GM23338 (cell line): ENCODE results near the gene ZCCHC24. TPM values are rescaled to one million over a fixed set of nuclear protein-coding genes. Genes with fewer than 3 reads are reported as not detected.

Source experiments
- ATAC-seq: fragments of 200-7000 bp; cut with Tn5 transposase; 3 replicates; pipeline ENCODE4 v1.9.1; 2020
- DNase-seq: peaks from one replicate; pipeline ENCODE4 v3.0.0-alpha.2; 2015; ENCODE audit warnings: low spot score
- H2AFZ ChIP-seq: fragments of 200-600 bp; sonication (generic); 2 replicates; pipeline ENCODE4 v1.8.0; 2016; ENCODE audit warnings: antibody characterized with exemption, mild to moderate bottlenecking, moderate library complexity
- H3F3A ChIP-seq: fragments of 200-600 bp; sonication (generic); replicated peaks from 2 replicates; pipeline ENCODE4 v1.8.0; 2017; ENCODE audit warnings: antibody characterized with exemption, mixed run types, low read depth
- H3K27ac ChIP-seq: fragments of 200-600 bp; sonication (generic); 2 replicates; pipeline ENCODE4 v1.6.1; 2016; ENCODE audit warnings: low read depth
- H3K27me3 ChIP-seq: fragments of 200-600 bp; sonication (generic); 2 replicates; pipeline ENCODE4 v1.8.0; 2016; ENCODE audit warnings: mild to moderate bottlenecking, mixed run types, moderate library complexity; ENCODE audit not compliant: insufficient read depth
- H3K36me3 ChIP-seq: fragments of 200-600 bp; sonication (generic); 2 replicates; pipeline ENCODE4 v1.8.0; 2016; ENCODE audit warnings: mild to moderate bottlenecking; ENCODE audit not compliant: insufficient read depth
- H3K4me1 ChIP-seq: fragments of 200-600 bp; sonication (generic); 2 replicates; pipeline ENCODE4 v1.8.0; 2016; ENCODE audit warnings: mild to moderate bottlenecking, moderate library complexity; ENCODE audit not compliant: insufficient read depth
- H3K4me2 ChIP-seq: fragments of 200-600 bp; sonication (generic); 2 replicates; pipeline ENCODE4 v1.7.1; 2017; ENCODE audit warnings: mixed run types
- H3K4me3 ChIP-seq: fragments of 200-600 bp; sonication (generic); 2 replicates; pipeline ENCODE4 v1.6.1; 2016; ENCODE audit warnings: mixed run types
- H3K79me2 ChIP-seq: fragments of 200-600 bp; sonication (generic); replicated peaks from 2 replicates; pipeline ENCODE4 v1.8.0; 2017; ENCODE audit warnings: mild to moderate bottlenecking; ENCODE audit not compliant: insufficient read depth
- H3K9me2 ChIP-seq: fragments of 200-600 bp; sonication (generic); 2 replicates; pipeline ENCODE4 v1.8.0; 2017; ENCODE audit not compliant: insufficient read depth
- H4K20me1 ChIP-seq: fragments of 200-600 bp; sonication (generic); replicated peaks from 2 replicates; pipeline ENCODE4 v1.8.0; 2017; ENCODE audit warnings: mild to moderate bottlenecking; ENCODE audit not compliant: insufficient read depth
- H3K27ac Mint-ChIP-seq: 2 replicates; pipeline ENCODE4 v1.8.0; 2020; ENCODE audit warnings: inconsistent platforms, mild to moderate bottlenecking, moderate library complexity, mixed read lengths
- H3K27me3 Mint-ChIP-seq: 3 replicates; pipeline ENCODE4 v1.8.0; 2022; ENCODE audit warnings: low read depth, mild to moderate bottlenecking, moderate library complexity, mixed read lengths, inconsistent platforms; ENCODE audit not compliant: insufficient read depth, poor library complexity
- H3K36me3 Mint-ChIP-seq: 3 replicates; pipeline ENCODE4 v1.8.0; 2021; ENCODE audit warnings: low read depth, mild to moderate bottlenecking, inconsistent platforms, moderate library complexity, mixed read lengths
- H3K4me1 Mint-ChIP-seq: 3 replicates; pipeline ENCODE4 v1.8.0; 2020; ENCODE audit warnings: mild to moderate bottlenecking, inconsistent platforms, mixed read lengths
- H3K4me3 Mint-ChIP-seq: 3 replicates; pipeline ENCODE4 v1.8.0; 2021; ENCODE audit warnings: moderate library complexity, mild to moderate bottlenecking, inconsistent platforms, mixed read lengths
- H3K9me3 Mint-ChIP-seq: 3 replicates; pipeline ENCODE4 v1.8.0; 2020; ENCODE audit warnings: moderate library complexity, mild to moderate bottlenecking, inconsistent platforms, mixed read lengths
- CREB1 ChIP-seq: fragments of 250-450 bp; sonication (Bioruptor Pico); IDR thresholded peaks from 2 replicates; pipeline ENCODE4 v1.5.0; 2020; ENCODE audit warnings: low read depth, mild to moderate bottlenecking, moderate library complexity
- EZH2 ChIP-seq: fragments of 200-600 bp; sonication (generic); IDR thresholded peaks from one replicate; pipeline ENCODE4 v1.8.0; 2017; ENCODE audit warnings: antibody characterized with exemption, mild to moderate bottlenecking, low read depth; ENCODE audit not compliant: unreplicated experiment
- EZH2phosphoT487 ChIP-seq: fragments of 200-600 bp; sonication (generic); IDR thresholded peaks from one replicate; pipeline ENCODE4 v1.8.1; 2018; ENCODE audit warnings: antibody characterized with exemption; ENCODE audit not compliant: unreplicated experiment
- JUNB ChIP-seq: IDR thresholded peaks from one replicate; pipeline ENCODE4 v1.6.1; 2016; ENCODE audit warnings: antibody characterized with exemption; ENCODE audit not compliant: unreplicated experiment
- NANOG ChIP-seq: IDR thresholded peaks from 2 replicates; pipeline ENCODE4 v1.6.1; 2016; ENCODE audit warnings: antibody characterized with exemption, borderline replicate concordance
- POLR2AphosphoS5 ChIP-seq: IDR thresholded peaks from 2 replicates; pipeline ENCODE4 v1.6.1; 2016; ENCODE audit warnings: antibody characterized with exemption, low read depth
- STAT1 ChIP-seq: IDR thresholded peaks from one replicate; pipeline ENCODE4 v1.6.1; 2016; ENCODE audit warnings: antibody characterized with exemption; ENCODE audit not compliant: unreplicated experiment
- ZNF114 ChIP-seq: fragments of 250-450 bp; sonication (Bioruptor Pico); IDR thresholded peaks from 2 replicates; pipeline ENCODE4 v1.5.0; 2020; ENCODE audit warnings: mild to moderate bottlenecking, moderate library complexity
- ZNF331 ChIP-seq: fragments of 250-450 bp; sonication (Bioruptor Pico); IDR thresholded peaks from 2 replicates; pipeline ENCODE4 v1.5.0; 2020; ENCODE audit warnings: low read depth, mild to moderate bottlenecking, moderate library complexity
- polyA plus RNA-seq: library from polyadenylated mRNA; unstranded; fragments of >200 nt; fragmentation: Nextera tagmentation; extraction: Ambion mirVana; gene quantifications from 2 replicates; pipeline ENCODE4 v1.2.1, GENCODE V29; 2016
- total RNA-seq: library from RNA; depleted of rRNA; stranded (reverse); fragments of >200 nt; shearing (Covaris generic); gene quantifications from 2 replicates; pipeline ENCODE4 v1.2.3, GENCODE V29; 2014
- TF ChIP-seq, protein P1 (sequence below): IDR thresholded peaks from one replicate; pipeline ENCODE4 v1.6.1; 2018; ENCODE audit warnings: antibody characterized with exemption; ENCODE audit not compliant: unreplicated experiment
- TF ChIP-seq, protein P2 (sequence below): IDR thresholded peaks from 2 replicates; pipeline ENCODE4 v1.6.1; 2016; ENCODE audit warnings: antibody characterized with exemption
- TF ChIP-seq, protein P3 (sequence below), 2 experiments: fragments of 200-600 bp in 1 of 2; sonication (generic) in 1 of 2; conservative IDR thresholded peaks; 2 replicates each; pipeline versions ENCODE4 v1.5.1 to v1.6.1; 2016 to 2017; ENCODE audit warnings: antibody characterized with exemption in 2 of 2, low read depth in 2 of 2, mild to moderate bottlenecking in 2 of 2, moderate library complexity in 1 of 2

Gene ZCCHC24
- total and polyA plus RNA-seq, 2 experiments from 2014 or later, result 2.0 to 10.1 TPM

DNA sequence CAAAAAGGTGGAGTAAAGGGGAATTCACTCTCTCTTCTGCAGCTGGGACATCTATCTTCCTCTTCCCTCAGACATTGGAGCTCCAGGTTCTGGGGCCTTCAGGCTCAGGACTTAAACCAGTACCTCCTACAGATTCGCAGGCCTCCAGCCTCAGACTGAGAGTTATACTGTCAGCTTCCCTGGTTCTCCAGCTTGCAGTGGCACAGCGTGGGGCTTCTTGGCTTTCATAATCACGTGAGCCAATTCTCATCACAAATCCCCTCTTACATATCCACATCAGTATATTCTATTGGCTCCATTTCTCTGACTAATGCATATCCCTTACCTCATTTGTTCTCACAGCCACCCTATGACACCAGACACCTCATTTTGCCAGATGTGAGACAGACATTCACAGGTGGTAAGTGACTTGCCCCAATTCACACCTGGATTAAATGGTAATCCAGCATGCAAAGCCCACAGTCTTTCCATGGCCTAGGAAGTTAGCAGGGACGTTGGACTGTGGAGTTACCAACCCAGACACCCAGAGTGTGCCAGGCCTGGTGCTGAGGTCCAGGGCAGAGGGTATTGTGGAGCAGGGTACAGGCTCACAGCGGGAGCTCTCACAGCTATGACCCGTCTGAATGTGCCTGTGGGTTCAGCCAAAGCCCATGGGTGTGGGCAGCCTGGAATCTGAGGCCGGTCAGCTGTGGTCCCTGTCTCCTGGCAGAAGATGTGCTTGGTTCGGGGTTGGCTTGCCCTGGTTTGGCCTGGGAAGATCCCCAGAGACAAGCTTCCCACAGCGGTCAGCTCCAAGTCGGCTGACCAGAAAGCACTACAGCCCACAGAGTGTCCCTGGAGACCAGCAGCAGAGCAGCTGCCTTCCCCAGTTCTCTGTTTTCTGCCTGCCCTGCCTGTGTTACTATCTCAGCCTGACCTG, 18.4 kb upstream of the ZCCHC24 start:
- Histone ChIP-seq H3K4me2 (no peak overlapping the region), H3K36me3 (no peaks in the 10 kb centered on the region), H3K9me2 (no peaks in the 10 kb centered on the region), H3F3A (no peaks in the 10 kb centered on the region), H3K27ac (no peak overlapping the region), H3K27me3 (no peaks in the 10 kb centered on the region), H3K4me3 (no peak overlapping the region), H4K20me1 (no peaks in the 10 kb centered on the region), H2AFZ (no peak overlapping the region), H3K4me1 (no peaks in the 10 kb centered on the region), H3K79me2 (no peaks in the 10 kb centered on the region)
- H3K4me3 Mint-ChIP-seq, result no peak overlapping the region
- no peak overlapping the region for H3K27ac Mint-ChIP-seq
- no peaks in the 10 kb centered on the region for H3K4me1 Mint-ChIP-seq
- no peak for ATAC-seq
- no peak for DNase-seq
- H3K36me3 Mint-ChIP-seq, result no peaks in the 10 kb centered on the region
- H3K9me3 Mint-ChIP-seq, result no peaks in the 10 kb centered on the region
- TF ChIP-seq NANOG, result no peak
- H3K27me3 Mint-ChIP-seq, result peaks cover 2% of the 10 kb centered on the region

DNA sequence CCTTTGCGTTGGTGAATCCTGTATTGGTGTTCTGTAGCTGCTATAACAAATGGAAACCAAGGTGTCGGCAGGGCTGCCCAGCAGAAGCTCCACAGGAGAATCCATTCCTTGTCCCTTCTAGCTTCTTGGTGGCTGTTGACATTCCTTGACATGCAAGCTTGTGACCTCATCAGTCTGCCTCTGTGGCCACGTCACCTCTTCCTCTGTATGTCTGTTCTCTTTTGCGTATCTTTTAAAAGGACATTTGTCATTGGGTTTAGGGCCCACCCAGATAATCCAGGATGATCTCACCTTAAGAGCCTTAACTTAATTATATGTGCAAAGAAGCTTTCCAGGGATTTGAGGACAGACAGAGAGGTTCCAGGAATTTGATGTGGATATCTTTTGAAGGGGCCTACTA, 15.3 kb upstream of the ZCCHC24 start:
- no peak for DNase-seq
- no peaks in the 10 kb centered on the region for H3K4me1 Mint-ChIP-seq

More for the DNA sequence above, 15.3 kb upstream of the ZCCHC24 start:
- Mint-ChIP-seq H3K36me3 (no peaks in the 10 kb centered on the region; the same call in 2 of the 3 replicates), H3K27me3 (peaks cover 3% of the 10 kb centered on the region), H3K27ac (no peak overlapping the region), H3K4me3 (no peak overlapping the region), H3K9me3 (peaks cover 8% of the 10 kb centered on the region; the same call in 2 of the 3 replicates)
- ATAC-seq, result no peak
- no peak overlapping the region for H3K4me2 ChIP-seq
- no peak overlapping the region for H3K4me3 ChIP-seq
- H3K27me3 ChIP-seq, result no peaks in the 10 kb centered on the region
- TF ChIP-seq STAT1 (no peak), JUNB (no peak), ZNF114 (CRISPR knock-in tag) (no peak), EZH2phosphoT487 (no peak), NANOG (no peak), POLR2AphosphoS5 (no peak), ZNF331 (CRISPR knock-in tag) (no peak), EZH2 (no peak), CREB1 (CRISPR knock-in tag) (no peak)
- TF ChIP-seq, protein P1, sequence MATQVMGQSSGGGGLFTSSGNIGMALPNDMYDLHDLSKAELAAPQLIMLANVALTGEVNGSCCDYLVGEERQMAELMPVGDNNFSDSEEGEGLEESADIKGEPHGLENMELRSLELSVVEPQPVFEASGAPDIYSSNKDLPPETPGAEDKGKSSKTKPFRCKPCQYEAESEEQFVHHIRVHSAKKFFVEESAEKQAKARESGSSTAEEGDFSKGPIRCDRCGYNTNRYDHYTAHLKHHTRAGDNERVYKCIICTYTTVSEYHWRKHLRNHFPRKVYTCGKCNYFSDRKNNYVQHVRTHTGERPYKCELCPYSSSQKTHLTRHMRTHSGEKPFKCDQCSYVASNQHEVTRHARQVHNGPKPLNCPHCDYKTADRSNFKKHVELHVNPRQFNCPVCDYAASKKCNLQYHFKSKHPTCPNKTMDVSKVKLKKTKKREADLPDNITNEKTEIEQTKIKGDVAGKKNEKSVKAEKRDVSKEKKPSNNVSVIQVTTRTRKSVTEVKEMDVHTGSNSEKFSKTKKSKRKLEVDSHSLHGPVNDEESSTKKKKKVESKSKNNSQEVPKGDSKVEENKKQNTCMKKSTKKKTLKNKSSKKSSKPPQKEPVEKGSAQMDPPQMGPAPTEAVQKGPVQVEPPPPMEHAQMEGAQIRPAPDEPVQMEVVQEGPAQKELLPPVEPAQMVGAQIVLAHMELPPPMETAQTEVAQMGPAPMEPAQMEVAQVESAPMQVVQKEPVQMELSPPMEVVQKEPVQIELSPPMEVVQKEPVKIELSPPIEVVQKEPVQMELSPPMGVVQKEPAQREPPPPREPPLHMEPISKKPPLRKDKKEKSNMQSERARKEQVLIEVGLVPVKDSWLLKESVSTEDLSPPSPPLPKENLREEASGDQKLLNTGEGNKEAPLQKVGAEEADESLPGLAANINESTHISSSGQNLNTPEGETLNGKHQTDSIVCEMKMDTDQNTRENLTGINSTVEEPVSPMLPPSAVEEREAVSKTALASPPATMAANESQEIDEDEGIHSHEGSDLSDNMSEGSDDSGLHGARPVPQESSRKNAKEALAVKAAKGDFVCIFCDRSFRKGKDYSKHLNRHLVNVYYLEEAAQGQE, result no peak
- TF ChIP-seq, protein P2, sequence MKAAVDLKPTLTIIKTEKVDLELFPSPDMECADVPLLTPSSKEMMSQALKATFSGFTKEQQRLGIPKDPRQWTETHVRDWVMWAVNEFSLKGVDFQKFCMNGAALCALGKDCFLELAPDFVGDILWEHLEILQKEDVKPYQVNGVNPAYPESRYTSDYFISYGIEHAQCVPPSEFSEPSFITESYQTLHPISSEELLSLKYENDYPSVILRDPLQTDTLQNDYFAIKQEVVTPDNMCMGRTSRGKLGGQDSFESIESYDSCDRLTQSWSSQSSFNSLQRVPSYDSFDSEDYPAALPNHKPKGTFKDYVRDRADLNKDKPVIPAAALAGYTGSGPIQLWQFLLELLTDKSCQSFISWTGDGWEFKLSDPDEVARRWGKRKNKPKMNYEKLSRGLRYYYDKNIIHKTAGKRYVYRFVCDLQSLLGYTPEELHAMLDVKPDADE, result no peak
- TF ChIP-seq, protein P3, sequence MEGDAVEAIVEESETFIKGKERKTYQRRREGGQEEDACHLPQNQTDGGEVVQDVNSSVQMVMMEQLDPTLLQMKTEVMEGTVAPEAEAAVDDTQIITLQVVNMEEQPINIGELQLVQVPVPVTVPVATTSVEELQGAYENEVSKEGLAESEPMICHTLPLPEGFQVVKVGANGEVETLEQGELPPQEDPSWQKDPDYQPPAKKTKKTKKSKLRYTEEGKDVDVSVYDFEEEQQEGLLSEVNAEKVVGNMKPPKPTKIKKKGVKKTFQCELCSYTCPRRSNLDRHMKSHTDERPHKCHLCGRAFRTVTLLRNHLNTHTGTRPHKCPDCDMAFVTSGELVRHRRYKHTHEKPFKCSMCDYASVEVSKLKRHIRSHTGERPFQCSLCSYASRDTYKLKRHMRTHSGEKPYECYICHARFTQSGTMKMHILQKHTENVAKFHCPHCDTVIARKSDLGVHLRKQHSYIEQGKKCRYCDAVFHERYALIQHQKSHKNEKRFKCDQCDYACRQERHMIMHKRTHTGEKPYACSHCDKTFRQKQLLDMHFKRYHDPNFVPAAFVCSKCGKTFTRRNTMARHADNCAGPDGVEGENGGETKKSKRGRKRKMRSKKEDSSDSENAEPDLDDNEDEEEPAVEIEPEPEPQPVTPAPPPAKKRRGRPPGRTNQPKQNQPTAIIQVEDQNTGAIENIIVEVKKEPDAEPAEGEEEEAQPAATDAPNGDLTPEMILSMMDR (conservative IDR thresholded peaks at IDR 0.05; ENCODE audit: low read depth in 2 of 2), result no peak
- no peak overlapping the region for H3K27ac ChIP-seq
- no peaks in the 10 kb centered on the region for H3K79me2 ChIP-seq
- H3K4me1 ChIP-seq, result no peaks in the 10 kb centered on the region
- H3K9me2 ChIP-seq, result no peaks in the 10 kb centered on the region
- H3K36me3 ChIP-seq, result no peaks in the 10 kb centered on the region
- H2AFZ ChIP-seq, result no peak overlapping the region
- no peaks in the 10 kb centered on the region for H3F3A ChIP-seq
- H4K20me1 ChIP-seq, result no peaks in the 10 kb centered on the region
